NCI-H2196 treated with DMSO at 0.1 percent for 48 hours (cell line): Measurements from ENCODE around the gene SND1.
"Not testable (repeated sequence)": the region's sequence is repeated elsewhere in the genome, so short reads cannot be mapped to it uniquely, and the experiment has no call there.

Experiments used
- DNase-seq: peaks from one replicate; lab custom pipeline; 2025; ENCODE audit not compliant: unreplicated experiment; lab: John Stamatoyannopoulos, UW

SND1 gene

DNA sequence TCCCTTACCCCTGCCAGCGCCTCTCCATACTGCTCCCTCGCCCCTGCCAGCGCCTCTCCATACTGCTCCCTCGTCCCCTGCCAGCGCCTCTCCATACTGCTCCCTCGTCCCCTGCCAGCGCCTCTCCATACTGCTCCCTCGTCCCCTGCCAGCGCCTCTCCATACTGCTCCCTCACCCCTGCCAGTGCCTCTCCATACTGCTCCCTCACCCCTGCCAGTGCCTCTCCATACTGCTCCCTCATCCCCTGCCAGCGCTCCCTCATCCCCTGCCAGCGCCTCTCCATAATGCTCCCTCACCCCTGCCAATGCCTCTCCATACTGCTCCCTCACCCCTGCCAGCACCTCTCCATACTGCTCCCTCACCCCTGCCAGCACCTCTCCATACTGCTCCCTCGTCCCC is 455.5 kb downstream of the SND1 start:
- not testable (repeated sequence) for DNase-seq

GRCh38 chr7:128108129-128108528 is 456.1 kb downstream of the SND1 start:
- DNase-seq, result no peak

- DNase-seq, result no peak
Observed at GRCh38 chr7:128108641-128109423, 456.8 kb downstream of the SND1 start.

GRCh38 chr7:128109424-128109969 is 457.5 kb downstream of the SND1 start:
- not testable (repeated sequence) for DNase-seq

DNA sequence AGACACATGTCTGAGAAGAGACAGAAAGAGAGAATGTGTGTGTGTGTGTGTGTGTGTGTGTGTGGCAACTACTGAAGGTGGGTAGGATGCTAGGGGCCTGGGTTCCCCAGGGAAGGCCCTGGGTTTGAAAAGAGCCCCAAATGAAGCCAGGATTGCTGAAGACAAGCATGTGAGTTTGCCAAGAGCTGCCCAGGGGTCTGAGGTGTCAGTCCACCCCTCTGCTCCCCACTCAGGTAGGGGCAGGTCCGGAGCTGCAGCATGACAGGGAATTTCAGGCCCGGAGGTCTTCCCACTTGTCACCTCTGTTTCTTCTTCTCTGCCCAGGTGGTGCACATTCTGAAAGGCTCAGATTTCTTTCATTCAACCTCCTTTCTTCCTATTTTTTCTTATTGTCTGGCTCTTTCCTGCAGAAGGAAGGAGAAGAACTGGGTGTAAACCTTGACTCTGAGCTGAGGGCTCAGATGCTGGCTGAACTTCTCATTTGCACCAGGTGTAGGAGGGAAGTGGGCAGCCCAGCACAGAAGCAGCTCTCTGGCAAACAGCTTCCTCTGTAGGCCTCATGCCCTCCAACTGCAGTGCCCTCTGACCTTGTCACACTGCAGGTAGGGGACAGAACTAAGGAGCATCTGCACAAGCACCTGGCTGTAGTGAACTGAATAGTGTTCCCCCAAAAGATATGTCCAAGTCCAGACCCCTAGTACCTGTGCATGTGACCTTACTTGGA is 458.8 kb downstream of the SND1 start:
- no peak for DNase-seq

DNA sequence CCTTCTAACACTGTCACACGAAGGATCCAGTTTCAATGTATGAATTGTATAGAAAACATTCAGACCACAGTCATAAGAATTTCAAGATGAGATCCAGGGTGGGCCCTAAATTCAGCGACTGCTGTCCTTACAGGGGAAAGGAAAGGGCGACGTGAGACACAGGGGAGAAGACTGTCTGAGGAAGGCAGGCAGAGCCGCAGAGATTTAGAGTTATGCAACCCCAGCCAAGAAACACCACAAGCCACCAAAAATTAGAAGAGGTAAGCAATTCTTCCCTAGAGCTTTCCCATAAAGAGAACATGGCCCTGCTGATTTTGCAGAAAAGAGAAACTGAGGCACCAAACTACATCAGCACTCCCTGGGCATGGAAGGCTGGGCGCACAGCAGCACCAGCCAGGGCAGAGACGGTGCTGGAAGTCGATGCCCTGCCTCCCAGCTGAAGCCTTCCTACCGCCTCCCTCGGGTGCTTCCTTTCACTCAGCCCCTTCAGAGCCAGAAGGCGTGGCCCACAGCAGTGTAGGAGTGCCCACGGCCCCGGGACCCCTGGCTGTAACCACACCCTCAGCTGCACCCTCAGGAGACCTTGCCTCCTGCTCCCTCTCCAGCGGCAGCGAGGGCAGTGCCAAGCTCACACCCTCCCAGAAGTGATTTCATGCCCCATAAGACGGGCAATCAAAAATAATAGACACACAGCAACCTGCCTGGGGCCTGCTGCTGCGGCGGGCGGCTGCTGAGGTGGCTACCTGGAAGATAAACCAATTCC is 460.2 kb downstream of the SND1 start:
- DNase-seq, result no peak

- DNase-seq, result no peak
Observed at GRCh38 chr7:128112781-128113221, 460.8 kb downstream of the SND1 start.

GRCh38 chr7:128113839-128114238 is 461.8 kb downstream of the SND1 start:
- no peak for DNase-seq

DNA sequence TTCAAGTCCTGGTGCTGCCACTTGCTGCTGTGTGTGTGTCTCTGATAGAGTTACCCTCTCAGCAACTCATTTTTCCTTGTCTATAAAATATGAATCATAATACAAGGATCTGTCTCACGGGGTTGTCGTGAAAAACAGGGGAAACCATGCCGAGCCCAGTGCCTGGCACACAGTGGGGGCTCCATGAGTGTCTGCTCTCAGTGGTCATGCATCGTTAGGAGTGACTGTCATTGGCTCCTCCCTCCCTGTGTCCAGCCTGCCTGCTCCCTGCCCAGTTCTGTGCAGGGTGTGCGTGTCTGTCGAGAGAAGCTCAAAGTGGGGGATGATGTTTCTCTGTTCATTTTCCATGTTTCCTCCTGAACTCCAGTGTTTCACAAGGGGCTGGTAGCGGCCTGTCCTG is 462.8 kb downstream of the SND1 start:
- DNase-seq, result no peak

GRCh38 chr7:128115336-128115820 is 463.4 kb downstream of the SND1 start:
- no peak for DNase-seq

GRCh38 chr7:128115821-128116723 is 464.1 kb downstream of the SND1 start:
- DNase-seq, result no peak

- no peak for DNase-seq
Observed at GRCh38 chr7:128116740-128117139, 464.7 kb downstream of the SND1 start.

GRCh38 chr7:128117691-128118090 is 465.7 kb downstream of the SND1 start:
- no peak for DNase-seq

GRCh38 chr7:128119036-128119435 is 467.0 kb downstream of the SND1 start:
- DNase-seq, result no peak

- no peak for DNase-seq
Observed at GRCh38 chr7:128120116-128120515, 468.1 kb downstream of the SND1 start.

- no peak for DNase-seq
Observed at GRCh38 chr7:128120976-128121490, 469.0 kb downstream of the SND1 start.

DNA sequence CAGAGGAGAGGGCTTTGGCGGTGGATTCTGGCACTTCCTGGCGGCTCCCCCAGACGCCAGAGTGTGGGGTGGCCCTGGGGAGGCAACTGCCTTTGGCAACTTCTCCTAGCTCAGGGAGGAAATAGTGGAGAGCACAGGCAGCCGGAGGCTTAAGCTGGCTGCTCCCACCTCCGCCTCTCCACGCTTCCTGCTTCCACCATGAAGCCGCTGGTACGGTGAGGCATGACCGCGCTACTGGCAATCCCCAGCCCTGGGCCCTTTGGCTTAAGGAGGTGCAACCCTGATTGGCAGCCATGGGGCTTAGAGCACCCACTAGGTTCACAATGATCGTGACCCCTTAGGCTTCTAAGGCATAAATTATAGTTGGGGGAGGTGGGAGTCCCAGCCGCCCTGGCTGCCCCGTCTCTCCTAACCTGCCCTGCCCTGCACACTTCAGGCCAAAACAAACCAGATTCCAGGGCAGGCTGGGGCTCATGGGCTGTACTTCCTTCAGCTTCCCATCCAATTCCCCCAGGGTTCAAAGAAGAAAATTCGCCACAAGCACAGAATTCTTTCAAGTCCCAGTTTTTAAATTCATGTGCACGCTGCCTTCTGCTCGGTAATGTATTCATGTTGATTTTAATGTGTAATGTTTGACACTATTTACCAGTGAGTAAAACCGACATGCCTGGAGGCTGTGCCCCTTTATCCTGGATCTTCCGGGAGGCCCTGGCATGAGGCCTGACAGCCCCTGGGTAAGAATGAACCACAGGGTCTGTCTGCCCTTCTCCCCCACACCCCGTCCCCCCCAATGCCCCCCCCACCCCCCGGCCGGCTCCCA is 469.9 kb downstream of the SND1 start:
- no peak for DNase-seq

- no peak for DNase-seq
Observed at GRCh38 chr7:128122576-128123290, 470.7 kb downstream of the SND1 start.
